Body of pancreas (tissue), 4 donors: Measurements from ENCODE around the gene CELF1.

ENCODE experiments used
- POLR2A ChIP-seq, 3 donors: fragments of 450-650 bp; IDR thresholded peaks; one replicate each; pipeline ENCODE4 v1.6.1; 2016; ENCODE audit warnings: antibody characterized with exemption in 3 of 3, mild to moderate bottlenecking in 2 of 3
- TF ChIP-seq, protein P1 (sequence below), 7 experiments: fragments of 450-650 bp in 4 of 7; fragments of 200-600 bp in 3 of 7; sonication (generic) in 3 of 7; IDR thresholded peaks; one replicate each; pipeline ENCODE4 v1.5.1; 2016 to 2019; ENCODE audit warnings: antibody characterized with exemption in 7 of 7

DNA sequence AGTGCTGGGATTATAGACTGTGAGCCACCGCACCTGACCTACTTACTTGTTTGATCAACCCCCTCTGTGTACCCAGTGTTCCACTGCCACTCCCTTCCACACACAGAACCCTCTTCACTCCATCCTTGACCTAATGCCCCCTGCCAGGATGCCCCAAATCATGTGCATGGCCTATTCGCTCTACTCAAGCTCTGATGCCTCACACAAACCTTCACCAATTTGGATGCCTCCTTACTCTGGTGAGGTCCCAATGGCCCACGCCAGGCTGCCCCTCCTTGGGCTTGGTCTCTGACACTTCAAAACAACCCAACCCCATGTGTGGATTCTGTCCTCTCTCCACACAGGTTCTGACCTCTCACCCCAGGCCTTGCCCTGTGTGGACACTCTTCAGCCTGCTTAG is 117.2 kb downstream of the CELF1 start:
- TF ChIP-seq POLR2A (IDR thresholded peaks at IDR 0.05), result no peak
- TF ChIP-seq, protein P1, sequence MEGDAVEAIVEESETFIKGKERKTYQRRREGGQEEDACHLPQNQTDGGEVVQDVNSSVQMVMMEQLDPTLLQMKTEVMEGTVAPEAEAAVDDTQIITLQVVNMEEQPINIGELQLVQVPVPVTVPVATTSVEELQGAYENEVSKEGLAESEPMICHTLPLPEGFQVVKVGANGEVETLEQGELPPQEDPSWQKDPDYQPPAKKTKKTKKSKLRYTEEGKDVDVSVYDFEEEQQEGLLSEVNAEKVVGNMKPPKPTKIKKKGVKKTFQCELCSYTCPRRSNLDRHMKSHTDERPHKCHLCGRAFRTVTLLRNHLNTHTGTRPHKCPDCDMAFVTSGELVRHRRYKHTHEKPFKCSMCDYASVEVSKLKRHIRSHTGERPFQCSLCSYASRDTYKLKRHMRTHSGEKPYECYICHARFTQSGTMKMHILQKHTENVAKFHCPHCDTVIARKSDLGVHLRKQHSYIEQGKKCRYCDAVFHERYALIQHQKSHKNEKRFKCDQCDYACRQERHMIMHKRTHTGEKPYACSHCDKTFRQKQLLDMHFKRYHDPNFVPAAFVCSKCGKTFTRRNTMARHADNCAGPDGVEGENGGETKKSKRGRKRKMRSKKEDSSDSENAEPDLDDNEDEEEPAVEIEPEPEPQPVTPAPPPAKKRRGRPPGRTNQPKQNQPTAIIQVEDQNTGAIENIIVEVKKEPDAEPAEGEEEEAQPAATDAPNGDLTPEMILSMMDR (IDR thresholded peaks at IDR 0.05), result no peak
